Gastrocnemius medialis (tissue), 4 donors: ENCODE data around the gene TMEM255B. TPM values are rescaled to one million over a fixed set of nuclear protein-coding genes. Genes with fewer than 3 reads are reported as not detected.

Experiments used
- ATAC-seq, 2 donors: fragments of 150-250 bp; one replicate each; pipeline ENCODE4 v1.9.1; 2016
- DNase-seq, 2 donors: peaks; one replicate each; pipeline ENCODE4 v3.0.0-alpha.2; 2019
- H3K27ac ChIP-seq, 4 donors: fragments of 200-600 bp; sonication (generic); 1 replicate in 1 of 4; 2 replicates in 3 of 4; pipeline ENCODE4 v1.5.1; 2016 to 2018; ENCODE audit warnings: mild to moderate bottlenecking in 2 of 4, moderate library complexity in 1 of 4
- H3K27me3 ChIP-seq, 3 donors: fragments of 200-600 bp; sonication (generic) in 2 of 3; 1 replicate in 1 of 3; 2 replicates in 2 of 3; pipeline versions ENCODE4 v1.5.1 to v1.6.0; 2016 to 2019; ENCODE audit warnings: mild to moderate bottlenecking in 1 of 3, moderate library complexity in 1 of 3
- H3K36me3 ChIP-seq, 2 donors: fragments of 200-600 bp; sonication (generic) in 1 of 2; one replicate each; pipeline ENCODE4 v1.5.1; 2017 to 2018
- H3K4me1 ChIP-seq, 2 donors: fragments of 200-600 bp; sonication (generic) in 1 of 2; one replicate each; pipeline ENCODE4 v1.5.1; 2016 to 2017; ENCODE audit warnings: mild to moderate bottlenecking in 2 of 2
- H3K4me3 ChIP-seq, 4 donors: fragments of 200-600 bp; sonication (generic) in 3 of 4; 1 replicate in 1 of 4; 2 replicates in 3 of 4; pipeline ENCODE4 v1.5.1; 2016 to 2019; ENCODE audit warnings: mild to moderate bottlenecking in 2 of 4
- H3K9me3 ChIP-seq, 3 donors: fragments of 200-600 bp; sonication (generic) in 2 of 3; 1 replicate in 1 of 3; 2 replicates in 2 of 3; pipeline ENCODE4 v1.5.1; 2016 to 2019
- CTCF ChIP-seq, 5 experiments: fragments of 450-650 bp in 3 of 5; fragments of 200-600 bp in 2 of 5; sonication (generic) in 2 of 5; IDR thresholded peaks in 4 of 5; conservative IDR thresholded peaks in 1 of 5; 1 replicate in 4 of 5; 2 replicates in 1 of 5; pipeline ENCODE4 v1.5.1; 2016 to 2019; ENCODE audit warnings: antibody characterized with exemption in 5 of 5, mild to moderate bottlenecking in 3 of 5, moderate library complexity in 3 of 5
- POLR2A ChIP-seq, 2 donors: fragments of 450-650 bp; IDR thresholded peaks; one replicate each; pipeline ENCODE4 v1.6.1; 2017; ENCODE audit warnings: antibody characterized with exemption in 2 of 2, mild to moderate bottlenecking in 2 of 2, moderate library complexity in 2 of 2
- in situ Hi-C, 4 donors: fragments of 200-750 bp; cut with MboI; loops; one replicate each; pipeline versions ENCODE4 v1.15.0 to v1.8.0; 2017; ENCODE audit warnings: low sequenced_read_pairs in 4 of 4
- intact Hi-C: fragments of 100-400 bp; cut with DNase I; formaldehyde crosslinking; loops from one replicate; pipeline ENCODE4 v1.15.1; 2023; ENCODE audit warnings: low total_unique reads
- total RNA-seq, 4 donors: library from RNA; depleted of rRNA; stranded (reverse); fragments of >200 nt; gene quantifications; one replicate each; pipeline versions ENCODE4 v1.1.0 to v1.2.3, GENCODE V29; 2016

Gene TMEM255B
- total RNA-seq, 4 donors from 2014 or later: 0.36 to 1.8 (median 0.59) TPM

GRCh38 chr13:113819341-113819730 lies 60.3 kb downstream of the TMEM255B start:
- in situ Hi-C loops: no loop called here
- intact Hi-C loops: no loop called here
- Histone ChIP-seq H3K9me3 (no peaks in the 10 kb centered on the region), H3K4me3 (no peak overlapping the region), H3K27ac (peak overlapping the region; percentile 94 to 97 (median 96)), H3K27me3 (no peaks in the 10 kb centered on the region), H3K4me1 (peaks cover 33 to 39% of the 10 kb centered on the region in 2 donors), H3K36me3 (peaks cover 0 to 11% of the 10 kb centered on the region in 2 donors)
- ATAC-seq (no peak), DNase-seq (no peak)
- no peak for TF ChIP-seq CTCF (IDR thresholded peaks at IDR 0.05 in 4 of 5, conservative IDR thresholded peaks at IDR 0.05 in 1 of 5)
- no peak for TF ChIP-seq POLR2A (IDR thresholded peaks at IDR 0.05)

GRCh38 chr13:113819731-113820715 lies 61.0 kb downstream of the TMEM255B start:
- no peaks in the 10 kb centered on the region for H3K27me3 ChIP-seq
- intact Hi-C loops (loop anchor here (1.0 to 10.0 kb wide), 3 partner anchors 43 to 405 kb away; no protein-coding TSS in a partner anchor), in situ Hi-C loops (loop anchor here in 1 of 4 donors (5.0 to 10.0 kb wide), 2 partner anchors 42 to 105 kb away; partner anchors contain the start of gene GAS6)
- H3K9me3 ChIP-seq: no peaks in the 10 kb centered on the region
- H3K4me1 ChIP-seq: peaks cover 33 to 39% of the 10 kb centered on the region in 2 donors
- H3K4me3 ChIP-seq: peak overlapping the region; percentile 42 to 48 (median 44)
- ATAC-seq: no peak
- DNase-seq: no peak
- peak overlapping the region; percentile 94 to 97 (median 96) for H3K27ac ChIP-seq
- H3K36me3 ChIP-seq: peaks cover 0 to 11% of the 10 kb centered on the region in 2 donors
- no peak for TF ChIP-seq CTCF (IDR thresholded peaks at IDR 0.05 in 4 of 5, conservative IDR thresholded peaks at IDR 0.05 in 1 of 5)
- TF ChIP-seq POLR2A (IDR thresholded peaks at IDR 0.05): no peak

- TF ChIP-seq POLR2A (IDR thresholded peaks at IDR 0.05): peak; percentile 43 to 49
- peak in 4 of 5 experiments; percentile 27 to 52 (median 51) for TF ChIP-seq CTCF (IDR thresholded peaks at IDR 0.05 in 4 of 5, conservative IDR thresholded peaks at IDR 0.05 in 1 of 5)
- peaks cover 33 to 39% of the 10 kb centered on the region in 2 donors for H3K4me1 ChIP-seq
- intact Hi-C loops (loop anchor here (1.0 to 10.0 kb wide), 5 partner anchors 16 to 406 kb away; no protein-coding TSS in a partner anchor), in situ Hi-C loops (loop anchor here in 1 of 4 donors (5.0 to 10.0 kb wide), 2 partner anchors 41 to 104 kb away; partner anchors contain the start of gene GAS6)
- no peaks in the 10 kb centered on the region for H3K9me3 ChIP-seq
- peak overlapping the region; percentile 42 to 48 (median 44) for H3K4me3 ChIP-seq
- no peaks in the 10 kb centered on the region for H3K27me3 ChIP-seq
- peak overlapping the region; percentile 94 to 97 (median 96) for H3K27ac ChIP-seq
- peaks cover 0 to 11% of the 10 kb centered on the region in 2 donors for H3K36me3 ChIP-seq
- peak; percentile 95 to 96 for DNase-seq
- peak; percentile 89 to 90 for ATAC-seq
Measured at GRCh38 chr13:113820813-113821651, 62.0 kb downstream of the TMEM255B start.

- ATAC-seq (no peak), DNase-seq (no peak)
- Histone ChIP-seq H3K4me3 (peak overlapping the region; percentile 35 to 44 (median 42)), H3K27me3 (no peaks in the 10 kb centered on the region), H3K9me3 (no peaks in the 10 kb centered on the region), H3K27ac (peak overlapping the region; percentile 94 to 97 (median 96)), H3K4me1 (peaks cover 33 to 34% of the 10 kb centered on the region in 2 donors), H3K36me3 (peaks cover 0 to 14% of the 10 kb centered on the region in 2 donors)
- TF ChIP-seq POLR2A (IDR thresholded peaks at IDR 0.05): no peak
- no peak for TF ChIP-seq CTCF (IDR thresholded peaks at IDR 0.05 in 4 of 5, conservative IDR thresholded peaks at IDR 0.05 in 1 of 5)
- in situ Hi-C loops (loop anchor here in 1 of 4 donors (5.0 to 10.0 kb wide), 2 partner anchors 40 to 103 kb away; partner anchors contain the start of gene GAS6), intact Hi-C loops (loop anchor here (1.0 to 10.0 kb wide), 4 partner anchors 15 to 407 kb away; no protein-coding TSS in a partner anchor)
Measured at GRCh38 chr13:113821847-113822246, 62.8 kb downstream of the TMEM255B start.
